ENCODE results near the gene UBE2QL1.

UBE2QL1 gene

DNA sequence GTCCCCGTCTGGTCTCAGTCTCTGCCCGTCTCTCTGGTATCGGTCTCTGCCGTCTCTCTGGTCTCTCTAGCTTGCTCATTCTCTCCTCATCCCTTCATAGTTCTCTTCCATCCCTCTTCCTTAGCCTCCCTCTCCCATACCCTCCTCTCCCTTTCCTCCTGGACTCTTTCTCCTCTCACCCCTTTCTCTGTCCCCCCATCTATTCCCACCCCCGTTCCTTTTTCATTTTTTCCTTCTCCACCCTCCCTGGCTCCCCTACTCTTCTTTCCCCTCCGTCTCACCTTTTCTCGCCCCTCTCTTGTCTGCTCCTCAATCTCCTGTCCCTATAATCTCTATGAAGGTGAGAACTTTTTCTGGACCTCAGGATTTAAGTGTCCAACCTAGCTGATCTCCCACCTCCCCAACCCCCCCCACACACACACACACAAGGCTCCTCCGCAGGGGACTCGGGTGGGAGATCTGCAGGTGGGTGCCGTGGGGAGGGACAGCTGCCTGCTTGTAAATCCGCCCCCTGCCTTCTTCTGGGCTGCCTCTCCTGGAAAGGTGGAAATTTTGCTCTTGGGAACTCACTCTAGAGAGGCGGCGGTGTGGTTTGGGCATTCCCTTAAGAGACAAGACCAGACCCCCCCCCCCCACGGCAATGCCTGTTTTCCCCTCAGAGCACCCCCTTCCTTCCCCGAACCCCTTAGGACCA lies 953 bp downstream of the UBE2QL1 start:
- H2AFZ ChIP-seq (ENCODE audit: low read length), result no peak overlapping the region
- TF ChIP-seq, protein P1, sequence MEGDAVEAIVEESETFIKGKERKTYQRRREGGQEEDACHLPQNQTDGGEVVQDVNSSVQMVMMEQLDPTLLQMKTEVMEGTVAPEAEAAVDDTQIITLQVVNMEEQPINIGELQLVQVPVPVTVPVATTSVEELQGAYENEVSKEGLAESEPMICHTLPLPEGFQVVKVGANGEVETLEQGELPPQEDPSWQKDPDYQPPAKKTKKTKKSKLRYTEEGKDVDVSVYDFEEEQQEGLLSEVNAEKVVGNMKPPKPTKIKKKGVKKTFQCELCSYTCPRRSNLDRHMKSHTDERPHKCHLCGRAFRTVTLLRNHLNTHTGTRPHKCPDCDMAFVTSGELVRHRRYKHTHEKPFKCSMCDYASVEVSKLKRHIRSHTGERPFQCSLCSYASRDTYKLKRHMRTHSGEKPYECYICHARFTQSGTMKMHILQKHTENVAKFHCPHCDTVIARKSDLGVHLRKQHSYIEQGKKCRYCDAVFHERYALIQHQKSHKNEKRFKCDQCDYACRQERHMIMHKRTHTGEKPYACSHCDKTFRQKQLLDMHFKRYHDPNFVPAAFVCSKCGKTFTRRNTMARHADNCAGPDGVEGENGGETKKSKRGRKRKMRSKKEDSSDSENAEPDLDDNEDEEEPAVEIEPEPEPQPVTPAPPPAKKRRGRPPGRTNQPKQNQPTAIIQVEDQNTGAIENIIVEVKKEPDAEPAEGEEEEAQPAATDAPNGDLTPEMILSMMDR (IDR thresholded peaks at IDR 0.05; ENCODE audit: low read length), result no peak
- TF ChIP-seq EZH2 (IDR thresholded peaks at IDR 0.05; ENCODE audit: borderline replicate concordance, low read length), result no peak
- H3K4me3 ChIP-seq (ENCODE audit: low read depth, low read length, poor library complexity, severe bottlenecking), result no peak overlapping the region
- no peaks in the 10 kb centered on the region for H4K20me1 ChIP-seq (ENCODE audit: insufficient read depth, low read length)
- no peaks in the 10 kb centered on the region for H3K79me2 ChIP-seq (ENCODE audit: insufficient read depth, low read length)
- no peak overlapping the region for H3K9ac ChIP-seq (ENCODE audit: low read length)
- no peaks in the 10 kb centered on the region for H3K36me3 ChIP-seq (ENCODE audit: insufficient read depth, low read length)
- H3K27ac ChIP-seq (ENCODE audit: low read depth, low read length, poor library complexity, severe bottlenecking), result no peak overlapping the region
- H3K27me3 ChIP-seq (ENCODE audit: insufficient read depth, low read length), result no peaks in the 10 kb centered on the region
- no peaks in the 10 kb centered on the region for H3K4me1 ChIP-seq (ENCODE audit: insufficient read depth, low read length, severe bottlenecking)
- no peaks in the 10 kb centered on the region for H3K9me3 ChIP-seq (ENCODE audit: low read length)
- H3F3A ChIP-seq (ENCODE audit: insufficient read depth, low read length), result no peaks in the 10 kb centered on the region
- no peaks in the 10 kb centered on the region for H3K9me2 ChIP-seq (ENCODE audit: low read depth, low read length)
- no peak overlapping the region for H3K4me2 ChIP-seq (ENCODE audit: low read length)

DNA sequence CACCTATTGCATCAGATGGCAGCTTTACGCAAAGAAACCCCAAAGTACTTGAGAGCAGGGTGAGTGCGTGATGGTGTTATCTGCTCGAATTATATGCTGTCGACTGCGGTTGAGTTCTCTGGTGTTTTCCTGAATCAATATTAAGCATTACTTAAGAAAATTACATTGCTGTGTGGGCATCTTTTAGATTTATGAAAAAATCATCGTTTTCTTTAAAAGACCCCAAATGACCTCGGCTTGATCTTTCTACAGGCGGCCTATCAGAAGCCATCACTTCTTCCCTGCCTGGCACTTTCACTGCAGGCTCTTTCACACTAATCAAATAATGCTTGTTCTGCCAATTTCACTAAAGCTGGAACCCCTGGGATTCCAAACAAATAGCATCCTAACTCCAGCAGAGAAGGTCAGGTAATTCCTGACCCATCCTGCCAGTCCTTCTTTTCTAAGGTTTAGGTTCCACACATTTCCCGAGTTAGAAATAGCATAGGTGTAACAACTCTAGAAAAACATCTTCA lies 1.7 kb downstream of the UBE2QL1 start:
- Histone ChIP-seq H3K27me3 (ENCODE audit: insufficient read depth, low read length) (no peaks in the 10 kb centered on the region), H3K4me1 (ENCODE audit: insufficient read depth, low read length, severe bottlenecking) (no peaks in the 10 kb centered on the region), H4K20me1 (ENCODE audit: insufficient read depth, low read length) (no peaks in the 10 kb centered on the region), H3K79me2 (ENCODE audit: insufficient read depth, low read length) (no peaks in the 10 kb centered on the region), H3K4me3 (ENCODE audit: low read depth, low read length, poor library complexity, severe bottlenecking) (no peak overlapping the region), H3F3A (ENCODE audit: insufficient read depth, low read length) (no peaks in the 10 kb centered on the region), H3K9me2 (ENCODE audit: low read depth, low read length) (no peaks in the 10 kb centered on the region), H3K9me3 (ENCODE audit: low read length) (no peaks in the 10 kb centered on the region), H2AFZ (ENCODE audit: low read length) (no peak overlapping the region), H3K36me3 (ENCODE audit: insufficient read depth, low read length) (no peaks in the 10 kb centered on the region), H3K9ac (ENCODE audit: low read length) (no peak overlapping the region), H3K4me2 (ENCODE audit: low read length) (no peak overlapping the region), H3K27ac (ENCODE audit: low read depth, low read length, poor library complexity, severe bottlenecking) (no peak overlapping the region)
- TF ChIP-seq EZH2 (IDR thresholded peaks at IDR 0.05; ENCODE audit: borderline replicate concordance, low read length), result no peak
- TF ChIP-seq, protein P1 (IDR thresholded peaks at IDR 0.05; ENCODE audit: low read length), result no peak

DNA sequence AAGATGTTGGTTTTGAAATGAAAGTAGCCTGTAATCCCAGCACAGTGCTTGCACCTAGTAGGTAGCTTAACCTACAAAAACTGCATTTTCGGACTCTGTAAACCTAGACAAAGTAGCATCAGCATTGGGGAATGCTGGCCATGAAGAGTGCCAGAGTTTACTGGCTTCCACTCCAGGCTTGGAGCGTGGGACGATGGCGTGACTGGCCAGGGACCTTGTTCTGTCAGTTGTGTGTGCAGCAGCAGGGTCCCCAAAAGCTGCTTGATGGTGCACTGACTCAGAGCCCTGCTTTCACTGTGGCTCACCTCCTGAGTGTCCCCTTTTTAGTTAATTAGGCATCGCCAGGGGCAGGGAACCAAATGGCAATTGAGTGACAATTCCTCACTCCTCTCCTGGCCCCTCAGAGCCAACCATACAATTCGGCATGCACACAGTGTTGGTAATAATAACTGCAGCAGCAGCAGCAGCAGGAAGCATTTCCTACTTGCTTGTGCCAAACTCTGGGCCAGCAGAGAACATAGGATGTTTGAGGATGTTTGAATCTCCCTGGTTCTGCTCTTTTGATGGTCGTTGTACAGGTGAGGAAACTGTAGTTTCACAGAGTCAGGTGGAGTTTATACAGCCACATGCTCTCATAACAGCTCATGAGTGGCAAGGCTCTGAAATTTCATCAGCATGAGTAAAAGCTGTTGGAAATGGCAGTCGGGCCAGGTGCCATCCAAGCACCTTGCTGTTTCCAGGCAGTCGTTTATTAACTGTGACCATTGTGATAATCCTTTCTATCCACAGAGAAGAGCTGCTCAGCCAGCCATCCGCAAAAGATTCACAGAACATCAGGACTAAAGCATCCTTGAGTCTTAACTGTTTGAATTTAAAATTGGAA lies 4.2 kb downstream of the UBE2QL1 start:
- H4K20me1 ChIP-seq (ENCODE audit: insufficient read depth, low read length), result no peaks in the 10 kb centered on the region
- H3K27me3 ChIP-seq (ENCODE audit: insufficient read depth, low read length), result no peaks in the 10 kb centered on the region; the same call in 1 of the 2 replicates
- no peaks in the 10 kb centered on the region for H3K4me1 ChIP-seq (ENCODE audit: insufficient read depth, low read length, severe bottlenecking)
- TF ChIP-seq EZH2 (IDR thresholded peaks at IDR 0.05; ENCODE audit: borderline replicate concordance, low read length), result no peak
- TF ChIP-seq, protein P1 (IDR thresholded peaks at IDR 0.05; ENCODE audit: low read length), result no peak
- no peak overlapping the region for H3K4me3 ChIP-seq (ENCODE audit: low read depth, low read length, poor library complexity, severe bottlenecking)
- no peak overlapping the region for H2AFZ ChIP-seq (ENCODE audit: low read length)
- H3K9ac ChIP-seq (ENCODE audit: low read length), result no peak overlapping the region
- H3F3A ChIP-seq (ENCODE audit: insufficient read depth, low read length), result no peaks in the 10 kb centered on the region
- no peaks in the 10 kb centered on the region for H3K36me3 ChIP-seq (ENCODE audit: insufficient read depth, low read length)
- no peaks in the 10 kb centered on the region for H3K9me2 ChIP-seq (ENCODE audit: low read depth, low read length)
- H3K79me2 ChIP-seq (ENCODE audit: insufficient read depth, low read length), result no peaks in the 10 kb centered on the region
- H3K27ac ChIP-seq (ENCODE audit: low read depth, low read length, poor library complexity, severe bottlenecking), result no peak overlapping the region
- H3K4me2 ChIP-seq (ENCODE audit: low read length), result no peak overlapping the region
- no peaks in the 10 kb centered on the region for H3K9me3 ChIP-seq (ENCODE audit: low read length)

Data from OCI-LY1 (cell line).